IPS-18c (cell line): ENCODE data around the gene UPK3BL1.
"Not testable (repeated sequence)": the region's sequence is repeated elsewhere in the genome, so short reads cannot be mapped to it uniquely, and the experiment has no call there.

Source experiments
- H3K4me3 ChIP-seq: 2 replicates; pipeline ENCODE4 v1.7.0; 2013; ENCODE audit warnings: low read depth, mild to moderate bottlenecking, low read length, moderate library complexity; ENCODE audit not compliant: insufficient read depth
- H3K9me3 ChIP-seq: one replicate; pipeline ENCODE4 v1.6.1; 2013; ENCODE audit warnings: mild to moderate bottlenecking, low read length, moderate library complexity; ENCODE audit not compliant: control insufficient read depth, insufficient read depth

UPK3BL1 gene, protein sequence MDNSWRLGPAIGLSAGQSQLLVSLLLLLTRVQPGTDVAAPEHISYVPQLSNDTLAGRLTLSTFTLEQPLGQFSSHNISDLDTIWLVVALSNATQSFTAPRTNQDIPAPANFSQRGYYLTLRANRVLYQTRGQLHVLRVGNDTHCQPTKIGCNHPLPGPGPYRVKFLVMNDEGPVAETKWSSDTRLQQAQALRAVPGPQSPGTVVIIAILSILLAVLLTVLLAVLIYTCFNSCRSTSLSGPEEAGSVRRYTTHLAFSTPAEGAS

DNA sequence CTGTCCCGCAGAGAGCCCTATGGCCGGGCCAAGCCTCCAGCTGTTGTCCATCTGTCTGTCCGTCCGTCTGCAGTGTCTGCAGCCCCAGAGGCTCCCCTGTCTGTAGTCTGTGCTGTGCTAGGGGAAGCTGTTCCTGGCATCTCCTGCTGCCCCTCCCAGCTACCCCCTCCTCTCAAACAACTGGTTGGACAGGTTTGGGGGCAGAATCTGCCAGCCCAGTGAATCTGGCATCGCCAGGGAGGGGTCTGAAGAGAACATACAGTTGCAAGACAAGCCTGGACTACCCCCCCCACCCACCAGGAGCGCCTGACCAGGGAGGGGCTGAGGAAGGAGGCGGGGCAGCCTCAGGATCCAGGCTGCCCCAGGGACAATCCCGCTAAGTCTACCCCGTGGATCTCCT lies at the start of gene UPK3BL1:
UPK3BL1 (minus strand) TSS at position 101 of the 400 bp plus-strand sequence; CDS start at position 51, 50 bp downstream.
- H3K9me3 ChIP-seq, H3K4me3 ChIP-seq: not testable (repeated sequence)

DNA sequence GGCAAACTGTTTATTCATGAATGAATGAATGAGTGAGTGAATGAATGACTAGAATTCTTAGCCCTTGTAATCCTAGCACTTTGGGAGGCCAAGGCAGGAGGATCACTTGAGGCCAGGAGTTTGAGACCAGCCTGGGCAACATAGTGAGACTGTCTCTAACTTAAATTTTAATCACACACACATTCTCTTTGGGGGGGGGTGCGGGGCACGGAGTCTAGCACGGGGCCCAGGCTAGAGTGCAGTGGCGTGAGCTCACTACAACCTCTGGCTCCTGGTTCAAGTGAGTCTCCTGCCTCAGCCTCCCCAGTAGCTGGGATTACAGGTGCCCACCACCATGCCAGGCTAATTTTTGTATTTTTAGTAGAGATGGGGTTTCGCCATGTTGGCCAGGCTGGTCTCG lies 48.0 kb upstream of the UPK3BL1 start:
- H3K9me3 ChIP-seq, H3K4me3 ChIP-seq: not testable (repeated sequence)

- not testable (repeated sequence) for H3K4me3 ChIP-seq, H3K9me3 ChIP-seq
Observed at GRCh38 chr7:102689436-102690282, 47.1 kb upstream of the UPK3BL1 start.

DNA sequence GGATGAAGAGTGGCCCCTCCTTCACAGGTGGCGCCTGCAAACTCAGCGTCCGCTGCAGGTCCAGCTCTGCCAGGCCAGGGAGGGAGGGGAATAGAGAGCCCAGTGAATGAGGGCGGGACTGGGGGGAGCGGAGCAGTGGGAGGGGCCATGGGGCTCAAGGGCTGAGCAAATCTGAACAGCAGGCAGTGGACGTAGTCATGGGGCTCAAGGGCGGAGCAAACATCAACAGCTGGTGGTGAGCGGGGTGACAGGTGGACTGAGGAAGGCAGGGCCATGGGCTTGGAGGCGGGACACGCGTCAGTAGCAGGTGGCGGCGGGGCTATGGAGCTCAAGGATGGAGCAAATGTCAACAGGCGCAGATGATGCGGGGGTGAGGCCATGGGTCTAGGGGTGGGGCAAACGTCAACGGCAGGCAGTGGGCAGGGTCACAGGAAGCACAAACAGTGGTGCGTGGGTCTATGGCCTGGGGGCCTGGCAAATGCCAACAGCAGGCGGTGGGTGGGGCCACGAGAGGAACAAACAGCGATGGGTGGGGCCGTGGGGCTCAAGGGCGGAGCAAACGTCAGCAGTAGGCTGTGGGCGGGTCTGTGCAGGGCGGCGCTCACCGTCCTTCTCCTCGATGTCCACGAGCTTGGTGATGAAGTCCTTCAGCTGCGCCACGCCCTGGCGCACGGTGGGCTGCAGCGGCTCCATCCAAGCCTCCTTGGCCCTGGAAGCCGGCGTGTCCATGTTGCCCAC lies 45.9 kb upstream of the UPK3BL1 start:
- H3K9me3 ChIP-seq, H3K4me3 ChIP-seq: not testable (repeated sequence)

GRCh38 chr7:102682560-102682959 lies 40.0 kb upstream of the UPK3BL1 start:
- H3K4me3 ChIP-seq, H3K9me3 ChIP-seq: not testable (repeated sequence)

- not testable (repeated sequence) for H3K4me3 ChIP-seq, H3K9me3 ChIP-seq
Observed at GRCh38 chr7:102680780-102681179, 38.2 kb upstream of the UPK3BL1 start.

GRCh38 chr7:102675545-102675944 lies 33.0 kb upstream of the UPK3BL1 start:
- not testable (repeated sequence) for H3K4me3 ChIP-seq, H3K9me3 ChIP-seq

DNA sequence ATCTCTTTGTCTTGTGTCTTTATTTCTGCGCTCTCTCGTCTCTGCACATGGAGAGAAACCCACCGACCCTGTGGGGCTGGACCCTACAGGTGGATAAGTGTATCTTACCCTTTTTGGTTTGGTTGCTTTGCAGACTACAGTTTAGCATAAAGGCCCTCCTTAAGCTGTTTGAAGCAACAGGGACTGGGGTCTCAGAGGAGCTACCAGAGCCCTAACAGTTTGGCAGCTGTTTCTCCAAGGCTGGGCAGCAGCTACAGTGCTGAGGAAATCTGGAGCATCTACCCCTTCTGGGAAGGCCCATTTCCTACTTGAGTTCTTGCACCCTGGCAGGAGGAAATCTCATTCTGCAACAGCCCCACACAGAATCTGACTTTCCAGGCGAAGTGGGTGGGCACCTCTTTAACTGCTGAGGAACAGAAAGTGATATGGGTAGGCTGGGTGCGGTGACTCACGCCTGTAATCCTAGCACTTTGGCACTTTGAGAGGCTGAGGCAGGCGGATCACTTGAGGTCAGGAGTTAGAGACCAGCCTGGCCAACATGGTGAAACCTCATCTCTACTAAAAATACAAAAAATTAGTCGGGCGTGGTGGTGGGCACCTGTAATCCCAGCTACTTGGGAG lies 31.0 kb upstream of the UPK3BL1 start:
- H3K9me3 ChIP-seq, H3K4me3 ChIP-seq: not testable (repeated sequence)

- H3K4me3 ChIP-seq, H3K9me3 ChIP-seq: not testable (repeated sequence)
Observed at GRCh38 chr7:102671956-102672307, 29.3 kb upstream of the UPK3BL1 start.

DNA sequence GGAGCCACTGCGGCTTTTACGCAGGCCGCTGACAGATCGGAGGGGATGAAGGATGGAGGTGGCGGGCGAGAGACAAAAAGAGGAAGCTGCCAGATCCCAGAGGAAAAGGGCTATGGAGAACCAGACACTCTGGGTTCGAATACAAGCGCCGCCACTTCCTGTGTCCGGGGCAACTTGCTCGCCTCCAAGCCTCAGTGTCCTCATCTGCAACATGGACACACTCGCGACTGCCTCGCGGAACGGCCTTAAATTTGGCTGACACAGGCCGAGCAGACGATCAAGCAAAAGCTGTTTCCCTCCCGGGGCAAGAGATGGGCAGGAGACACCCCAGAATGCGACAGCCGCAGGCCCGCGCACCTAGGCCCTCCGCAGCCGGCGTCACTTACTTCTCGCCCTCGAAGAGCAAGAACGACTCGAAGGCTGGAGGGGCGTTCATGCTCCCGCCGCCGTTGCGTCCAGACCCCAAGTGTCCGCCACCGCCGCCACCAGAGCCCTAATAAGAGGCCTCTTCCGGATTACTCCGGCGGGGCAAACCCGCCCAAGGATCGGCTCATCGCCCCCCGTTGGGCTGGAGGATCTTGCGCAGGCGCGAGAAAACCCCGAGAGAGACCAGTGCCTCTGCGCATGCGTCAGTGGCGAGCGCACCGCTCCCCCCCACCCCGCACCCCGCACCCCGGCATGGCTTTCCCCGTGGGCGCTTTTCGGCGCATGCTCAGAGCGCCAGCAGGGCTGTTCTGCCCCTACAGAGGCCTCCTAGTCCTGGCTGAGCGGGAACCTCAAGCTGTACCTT lies 28.8 kb upstream of the UPK3BL1 start, which contains the start of gene POLR2J2:
POLR2J2 (minus strand) TSS at position 498 of the 790 bp plus-strand sequence; CDS start at position 436, 62 bp downstream.
- H3K9me3 ChIP-seq, H3K4me3 ChIP-seq: not testable (repeated sequence)

GRCh38 chr7:102667523-102667922 lies 24.9 kb upstream of the UPK3BL1 start:
- H3K4me3 ChIP-seq, H3K9me3 ChIP-seq: not testable (repeated sequence)

DNA sequence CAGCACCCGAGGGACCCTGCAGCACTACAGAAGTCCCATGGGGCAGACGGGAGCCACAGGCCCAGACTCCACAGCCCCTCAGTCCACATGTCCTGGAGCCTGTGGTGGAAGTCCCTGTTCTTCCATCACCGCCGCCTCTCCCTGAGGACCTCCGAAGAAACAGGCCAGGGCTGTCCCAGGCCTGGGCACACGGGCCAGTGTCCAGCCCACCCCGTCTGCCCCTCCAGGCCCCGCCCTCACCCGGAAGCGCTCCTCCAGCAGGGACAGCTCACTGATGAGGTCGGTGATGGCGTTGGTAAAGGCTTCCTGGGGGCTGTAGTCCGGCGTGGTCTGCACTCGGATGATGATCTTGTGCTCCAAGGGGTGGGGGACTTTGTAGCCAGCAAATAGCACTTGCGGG lies 24.3 kb upstream of the UPK3BL1 start:
- not testable (repeated sequence) for H3K4me3 ChIP-seq, H3K9me3 ChIP-seq

GRCh38 chr7:102664765-102665164 lies 22.2 kb upstream of the UPK3BL1 start:
- not testable (repeated sequence) for H3K4me3 ChIP-seq

DNA sequence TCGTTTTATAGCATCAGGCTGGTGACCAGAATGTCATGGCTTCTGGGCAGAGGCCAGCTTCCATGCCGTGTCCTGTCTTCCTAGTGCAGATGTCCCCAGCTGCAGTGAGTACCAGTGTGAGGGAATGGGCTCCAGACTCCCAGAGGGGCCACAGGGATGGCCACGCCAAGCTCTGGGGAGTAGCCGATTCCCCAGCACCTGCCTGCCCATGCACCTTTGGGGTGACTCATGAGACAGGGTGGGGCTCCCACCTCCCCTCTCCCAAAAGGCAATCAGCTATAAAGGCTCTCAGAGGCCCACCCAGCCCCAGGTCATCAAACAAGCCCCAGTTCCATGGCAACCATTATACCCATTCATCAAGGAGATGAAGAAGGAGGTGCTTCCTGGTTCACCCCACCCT lies 7.3 kb upstream of the UPK3BL1 start, which contains the start of gene SPDYE2B:
SPDYE2B (plus strand) TSS at position 396 of the 400 bp plus-strand sequence. CDS start 2,030 bp downstream, outside the sequence.
- H3K9me3 ChIP-seq: not testable (repeated sequence)

More at GRCh38 chr7:102664765-102665164, 22.2 kb upstream of the UPK3BL1 start:
- not testable (repeated sequence) for H3K9me3 ChIP-seq

DNA sequence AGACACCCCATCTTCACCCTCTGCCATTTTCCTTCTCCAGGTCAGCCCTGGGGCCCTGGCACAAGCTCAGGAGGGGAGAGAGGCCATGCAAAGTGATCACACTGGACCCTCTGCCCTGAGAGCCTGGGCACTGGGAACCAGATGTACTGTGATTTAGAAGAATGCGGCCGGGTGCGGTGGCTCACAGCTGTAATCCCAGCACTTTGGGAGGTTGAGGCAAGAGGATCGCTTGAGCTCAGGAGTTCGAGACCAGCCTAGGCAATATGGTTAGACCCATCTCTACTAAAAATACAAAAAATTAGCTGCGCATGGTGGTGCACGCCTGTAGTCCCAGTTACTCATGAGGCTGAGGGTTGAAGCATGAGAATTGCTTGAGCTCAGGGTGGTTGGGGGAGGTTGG lies 5.2 kb upstream of the UPK3BL1 start:
- H3K4me3 ChIP-seq: not testable (repeated sequence)

More for the DNA sequence above, 7.3 kb upstream of the UPK3BL1 start, which contains the start of gene SPDYE2B:
- H3K4me3 ChIP-seq: not testable (repeated sequence)

GRCh38 chr7:102643404-102643803 lies 813 bp upstream of the UPK3BL1 start:
- H3K9me3 ChIP-seq, H3K4me3 ChIP-seq: not testable (repeated sequence)

More for the DNA sequence above, 5.2 kb upstream of the UPK3BL1 start:
- H3K9me3 ChIP-seq: not testable (repeated sequence)
